ENCODE results near the gene PCSK6.

The PCSK6 gene

DNA sequence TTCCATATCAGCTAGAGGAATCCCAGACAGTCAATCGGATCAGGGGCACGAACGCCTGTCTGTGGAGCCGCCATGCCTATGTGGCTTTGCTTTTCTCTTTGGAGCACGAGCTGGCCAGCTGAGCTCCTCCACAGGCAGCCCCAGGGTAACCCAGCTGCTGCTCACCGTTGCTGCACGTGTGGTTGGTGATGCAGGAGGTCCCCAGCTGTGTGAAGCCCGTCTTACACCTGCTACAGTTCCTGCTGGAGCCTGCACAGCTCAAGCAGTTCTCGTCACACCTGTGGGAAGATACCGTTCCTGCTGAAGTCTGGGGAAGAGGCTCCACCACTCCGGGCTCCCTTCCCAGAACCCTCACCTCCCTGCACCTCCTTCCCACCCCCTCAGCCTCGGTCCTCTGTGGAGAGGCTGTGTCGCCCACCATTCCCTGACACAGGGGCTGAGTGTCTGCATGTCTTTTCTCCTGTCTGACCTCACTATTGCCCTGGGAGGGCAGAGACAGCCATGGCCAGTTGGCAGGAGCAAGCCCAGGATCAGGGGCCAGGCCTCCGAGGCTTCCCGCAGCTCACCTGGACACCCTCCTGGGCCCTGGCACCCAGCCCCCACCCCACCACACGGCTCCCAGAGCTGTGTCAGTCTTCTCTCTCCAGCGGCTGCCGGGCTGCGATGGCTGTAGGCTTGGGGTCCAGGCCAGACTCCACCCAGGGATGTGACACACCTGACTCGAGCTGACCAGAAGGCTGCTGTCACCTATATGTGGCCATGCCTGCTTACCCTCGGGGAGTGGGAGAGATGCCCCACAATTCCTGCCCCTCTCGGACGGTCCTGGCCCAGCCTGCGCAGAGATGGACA is 182.2 kb downstream of the PCSK6 start:
- Histone ChIP-seq H3K4me3 (no peak overlapping the region), H3K27ac (no peak overlapping the region)
- peak; percentile 64 for DNase-seq (ENCODE audit: low spot score)
- TF ChIP-seq CTCF (IDR thresholded peaks at IDR 0.05), result no peak

DNA sequence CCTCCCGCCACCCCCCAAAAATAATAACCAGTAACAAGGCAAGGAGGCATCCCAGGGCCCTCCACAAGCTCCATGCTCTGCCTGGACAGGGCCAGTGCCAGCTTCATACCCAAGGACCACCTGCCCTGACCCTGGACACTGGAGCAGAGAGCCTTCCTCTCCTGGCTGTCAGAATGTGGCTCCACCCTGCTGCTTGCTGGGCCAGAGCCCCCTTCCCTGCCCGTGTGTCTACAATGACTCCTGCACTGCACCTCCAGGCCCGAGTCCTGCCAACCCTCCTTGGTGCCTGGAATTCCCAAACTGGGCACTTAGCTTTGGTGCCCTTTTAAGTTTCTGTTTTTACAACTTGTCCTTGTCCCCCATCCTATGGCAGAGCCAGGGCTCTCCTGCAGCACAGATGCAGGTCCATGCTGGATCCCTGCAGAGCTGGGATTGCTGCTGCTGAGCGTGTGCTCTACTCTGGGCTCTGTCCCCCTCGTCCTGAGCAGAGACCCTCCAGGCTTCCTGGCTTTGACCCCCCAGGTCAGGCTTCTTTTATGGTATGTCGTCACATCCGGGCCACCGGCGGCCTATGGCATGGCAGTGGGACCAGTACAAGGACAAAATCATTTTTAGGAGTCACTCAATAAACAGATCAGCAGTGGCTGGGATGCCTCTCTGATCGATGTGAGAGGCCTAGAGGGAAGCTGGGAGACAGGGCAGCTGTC is 183.0 kb downstream of the PCSK6 start:
- DNase-seq (ENCODE audit: low spot score), result no peak
- Histone ChIP-seq H3K27ac (no peak overlapping the region), H3K4me3 (no peak overlapping the region)
- TF ChIP-seq CTCF (IDR thresholded peaks at IDR 0.05), result no peak

DNA sequence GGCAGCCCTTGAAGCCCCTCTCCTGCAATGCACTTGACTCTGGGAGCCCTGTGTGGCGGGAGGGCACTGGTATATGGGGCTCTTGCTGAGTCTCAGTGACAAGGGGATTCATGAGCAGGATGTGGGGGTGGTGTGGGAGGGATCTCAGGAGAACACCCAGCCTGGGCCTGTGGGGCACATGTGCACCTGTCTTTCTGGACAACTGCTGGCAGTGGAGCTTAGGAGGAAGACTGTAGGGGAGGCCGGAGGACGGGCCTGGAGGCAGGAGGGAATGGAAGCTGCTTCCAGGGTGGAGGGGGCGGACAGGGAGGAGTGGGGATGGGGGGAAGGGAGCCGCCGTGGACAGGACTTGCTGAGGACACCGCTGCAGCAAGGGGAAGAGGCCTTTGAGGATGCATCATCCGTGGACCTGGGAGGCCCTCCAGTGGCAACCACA is 183.7 kb downstream of the PCSK6 start:
- DNase-seq (ENCODE audit: low spot score), result no peak
- no peak overlapping the region for H3K4me3 ChIP-seq

GRCh38 chr15:101303408-101303807 is 186.1 kb downstream of the PCSK6 start:
- no peak for TF ChIP-seq CTCF (IDR thresholded peaks at IDR 0.05)
- no peak for DNase-seq (ENCODE audit: low spot score)
- Histone ChIP-seq H3K4me3 (no peak overlapping the region), H3K27ac (no peak overlapping the region)

More for the DNA sequence above, 183.7 kb downstream of the PCSK6 start:
- TF ChIP-seq CTCF (IDR thresholded peaks at IDR 0.05), result no peak
- no peak overlapping the region for H3K27ac ChIP-seq

GRCh38 chr15:101296418-101297405 is 192.8 kb downstream of the PCSK6 start:
- DNase-seq (ENCODE audit: low spot score), result no peak
- no peak for TF ChIP-seq CTCF (IDR thresholded peaks at IDR 0.05)
- Histone ChIP-seq H3K27ac (no peak overlapping the region), H3K4me3 (peak overlapping the region; percentile 74)

- Histone ChIP-seq H3K27ac (peak overlapping the region; percentile 84 to 97), H3K4me3 (peak overlapping the region; percentile 74)
- no peak for DNase-seq (ENCODE audit: low spot score)
- TF ChIP-seq CTCF (IDR thresholded peaks at IDR 0.05), result no peak
Observed at GRCh38 chr15:101295607-101296161, 193.8 kb downstream of the PCSK6 start.

Measured in coronary artery (tissue), 2 donors.